ENCODE data around the gene ERRFI1.

The ERRFI1 gene

GRCh38 chr1:8047112-8047511, 21.0 kb upstream of the ERRFI1 start:
- Histone ChIP-seq H3K36me3 (no peaks in the 10 kb centered on the region), H3K27me3 (no peaks in the 10 kb centered on the region), H3K4me3 (no peak overlapping the region), H4K20me1 (no peaks in the 10 kb centered on the region), H3K27ac (peak overlapping the region in 2 of 11 experiments; percentile 49 to 56; a peak in 3 of 22 replicates), H3K4me1 (peaks cover 0 to 32% (median 11%) of the 10 kb centered on the region in 10 experiments; a peak in 12 of 20 replicates), H3K4me2 (peak overlapping the region in 4 of 11 experiments; percentile 0 to 69 (median 57); a peak in 7 of 22 replicates), H3K9ac (no peak overlapping the region), H3K9me3 (replicated peaks in 1 of 11) (peaks cover 6 to 21% (median 14%) of the 10 kb centered on the region in 11 experiments)
- TF ChIP-seq Cebpa-rat (IDR thresholded peaks at IDR 0.05), result no peak

- Histone ChIP-seq H3K36me3 (no peaks in the 10 kb centered on the region), H3K4me3 (no peak overlapping the region), H3K27ac (peak overlapping the region in 1 of 11 experiments; percentile 56; a peak in 1 of 22 replicates)
Measured at GRCh38 chr1:8046391-8046790, 20.3 kb upstream of the ERRFI1 start.

GRCh38 chr1:8043621-8044020, 17.5 kb upstream of the ERRFI1 start:
- TF ChIP-seq Cebpa-rat (IDR thresholded peaks at IDR 0.05), result no peak
- H3K4me1 ChIP-seq, result peaks cover 0 to 32% (median 11%) of the 10 kb centered on the region in 10 experiments; a peak in 12 of 20 replicates
- H3K36me3 ChIP-seq, result no peaks in the 10 kb centered on the region
- peaks cover 15 to 33% (median 21%) of the 10 kb centered on the region in 11 experiments for H3K9me3 ChIP-seq (replicated peaks in 1 of 11)
- no peak overlapping the region for H3K4me3 ChIP-seq
- no peak overlapping the region for H3K9ac ChIP-seq
- H3K4me2 ChIP-seq, result no peak overlapping the region
- no peaks in the 10 kb centered on the region for H3K27me3 ChIP-seq
- no peak overlapping the region for H3K27ac ChIP-seq
- H4K20me1 ChIP-seq, result no peaks in the 10 kb centered on the region

More at GRCh38 chr1:8046391-8046790, 20.3 kb upstream of the ERRFI1 start:
- Histone ChIP-seq H4K20me1 (no peaks in the 10 kb centered on the region), H3K9me3 (replicated peaks in 1 of 11) (peaks cover 12 to 28% (median 20%) of the 10 kb centered on the region in 11 experiments), H3K4me1 (peaks cover 0 to 32% (median 11%) of the 10 kb centered on the region in 10 experiments; a peak in 12 of 20 replicates), H3K27me3 (no peaks in the 10 kb centered on the region), H3K4me2 (peak overlapping the region in 3 of 11 experiments; percentile 51 to 69 (median 63); a peak in 4 of 22 replicates), H3K9ac (no peak overlapping the region)
- TF ChIP-seq Cebpa-rat (IDR thresholded peaks at IDR 0.05), result no peak

- Histone ChIP-seq H4K20me1 (no peaks in the 10 kb centered on the region), H3K9ac (no peak overlapping the region), H3K4me3 (no peak overlapping the region), H3K36me3 (no peaks in the 10 kb centered on the region), H3K9me3 (replicated peaks in 1 of 11) (peaks cover 15 to 33% (median 21%) of the 10 kb centered on the region in 11 experiments), H3K27ac (no peak overlapping the region), H3K4me1 (peaks cover 0 to 17% (median under 1%) of the 10 kb centered on the region in 10 experiments; a peak in 7 of 20 replicates), H3K4me2 (no peak overlapping the region), H3K27me3 (no peaks in the 10 kb centered on the region)
- no peak for TF ChIP-seq Cebpa-rat (IDR thresholded peaks at IDR 0.05)
Measured at GRCh38 chr1:8042134-8042533, 16.0 kb upstream of the ERRFI1 start.

GRCh38 chr1:8040586-8040985, 14.5 kb upstream of the ERRFI1 start:
- Histone ChIP-seq H3K9ac (no peak overlapping the region), H3K36me3 (no peaks in the 10 kb centered on the region)
- TF ChIP-seq Cebpa-rat (IDR thresholded peaks at IDR 0.05), result no peak

GRCh38 chr1:8039071-8039470, 13.0 kb upstream of the ERRFI1 start:
- Histone ChIP-seq H3K4me1 (no peaks in the 10 kb centered on the region), H3K9me3 (replicated peaks in 1 of 11) (peaks cover 15 to 32% (median 21%) of the 10 kb centered on the region in 11 experiments), H3K4me3 (no peak overlapping the region), H3K4me2 (no peak overlapping the region), H3K27me3 (no peaks in the 10 kb centered on the region), H3K27ac (no peak overlapping the region), H4K20me1 (no peaks in the 10 kb centered on the region), H3K9ac (no peak overlapping the region), H3K36me3 (no peaks in the 10 kb centered on the region)
- TF ChIP-seq Cebpa-rat (IDR thresholded peaks at IDR 0.05), result no peak

More at GRCh38 chr1:8040586-8040985, 14.5 kb upstream of the ERRFI1 start:
- H4K20me1 ChIP-seq, result no peaks in the 10 kb centered on the region
- no peaks in the 10 kb centered on the region for H3K27me3 ChIP-seq
- H3K9me3 ChIP-seq (replicated peaks in 1 of 11), result peaks cover 15 to 33% (median 21%) of the 10 kb centered on the region in 11 experiments
- peaks cover 0 to 1% (median 0%) of the 10 kb centered on the region in 10 experiments; a peak in 3 of 20 replicates for H3K4me1 ChIP-seq
- no peak overlapping the region for H3K4me2 ChIP-seq
- H3K4me3 ChIP-seq, result no peak overlapping the region
- no peak overlapping the region for H3K27ac ChIP-seq

- H3K27me3 ChIP-seq, result no peaks in the 10 kb centered on the region
- H3K4me1 ChIP-seq, result no peaks in the 10 kb centered on the region
- H3K4me3 ChIP-seq, result no peak overlapping the region
- no peak overlapping the region for H3K4me2 ChIP-seq
- no peak overlapping the region for H3K9ac ChIP-seq
- H3K9me3 ChIP-seq (replicated peaks in 1 of 11), result no peaks in the 10 kb centered on the region
- H4K20me1 ChIP-seq, result no peaks in the 10 kb centered on the region
- H3K27ac ChIP-seq, result no peak overlapping the region
- H3K36me3 ChIP-seq, result no peaks in the 10 kb centered on the region
- no peak for TF ChIP-seq Cebpa-rat (IDR thresholded peaks at IDR 0.05)
Measured at GRCh38 chr1:8035289-8035688, 9.2 kb upstream of the ERRFI1 start.

- no peak overlapping the region for H3K9ac ChIP-seq
- H3K4me3 ChIP-seq, result no peak overlapping the region
- H3K27ac ChIP-seq, result no peak overlapping the region
- no peak overlapping the region for H3K4me2 ChIP-seq
- no peaks in the 10 kb centered on the region for H4K20me1 ChIP-seq
- no peaks in the 10 kb centered on the region for H3K4me1 ChIP-seq
- no peaks in the 10 kb centered on the region for H3K27me3 ChIP-seq
- no peak for TF ChIP-seq Cebpa-rat (IDR thresholded peaks at IDR 0.05)
- H3K36me3 ChIP-seq, result no peaks in the 10 kb centered on the region
- H3K9me3 ChIP-seq (replicated peaks in 1 of 11), result no peaks in the 10 kb centered on the region
Measured at GRCh38 chr1:8033322-8033721, 7.2 kb upstream of the ERRFI1 start.

- Histone ChIP-seq H3K27me3 (0 out of 22 replicates have a peak, but pooled peaks cover 0 to 2% (median 0%) of the 10 kb centered on the region in 11 experiments), H3K27ac (no peak overlapping the region), H3K4me1 (no peaks in the 10 kb centered on the region), H3K9ac (no peak overlapping the region), H3K4me3 (no peak overlapping the region), H4K20me1 (no peaks in the 10 kb centered on the region), H3K4me2 (no peak overlapping the region), H3K36me3 (no peaks in the 10 kb centered on the region), H3K9me3 (replicated peaks in 1 of 11) (no peaks in the 10 kb centered on the region)
- TF ChIP-seq Cebpa-rat (IDR thresholded peaks at IDR 0.05), result no peak
Measured at GRCh38 chr1:8032366-8032910, 6.3 kb upstream of the ERRFI1 start.
